HG03064 (cell line): Measurements from ENCODE around the gene ZFPL1.

Experiments
- ATAC-seq: cut with Tn5 transposase; IDR thresholded peaks from one replicate; pipeline ENCODE4 v1.9.1; 2021; ENCODE audit warnings: low read depth; ENCODE audit not compliant: unreplicated experiment

The ZFPL1 gene

GRCh38 chr11:65083834-65084597 is at the start of gene ZFPL1, which contains the start of gene CDCA5:
TSS of gene ZFPL1 (plus strand) at chr11:65084222. CDS start at chr11:65084699, 477 bp downstream.
TSS of gene CDCA5 (minus strand) at chr11:65084040. CDS start at chr11:65083978, 62 bp downstream.
- ATAC-seq: peak; percentile 70

GRCh38 chr11:65034423-65034822 is 49.6 kb upstream of the ZFPL1 start:
- no peak for ATAC-seq

GRCh38 chr11:65035579-65035978 is 48.4 kb upstream of the ZFPL1 start:
- ATAC-seq: no peak

GRCh38 chr11:65036931-65037330 is 47.1 kb upstream of the ZFPL1 start:
- ATAC-seq: no peak

GRCh38 chr11:65040520-65040846 is 43.5 kb upstream of the ZFPL1 start:
- no peak for ATAC-seq

GRCh38 chr11:65040847-65041622 is 43.0 kb upstream of the ZFPL1 start, which contains the start of gene SAC3D1:
TSS of gene SAC3D1 (plus strand) at chr11:65041210. CDS start at chr11:65041293, 83 bp downstream.
- ATAC-seq: peak; percentile 70

- no peak for ATAC-seq
These were observed 41.1 kb upstream of the ZFPL1 start for GRCh38 chr11:65042891-65043290.

- ATAC-seq: no peak
These were observed 40.0 kb upstream of the ZFPL1 start for GRCh38 chr11:65043881-65044501.

- no peak for ATAC-seq
These were observed 39.0 kb upstream of the ZFPL1 start for GRCh38 chr11:65045061-65045460.

GRCh38 chr11:65045728-65046127 is 38.3 kb upstream of the ZFPL1 start:
- no peak for ATAC-seq

- no peak for ATAC-seq
These were observed 36.2 kb upstream of the ZFPL1 start for GRCh38 chr11:65047581-65048422.

GRCh38 chr11:65051398-65051858 is 32.6 kb upstream of the ZFPL1 start:
- ATAC-seq: no peak

GRCh38 chr11:65053827-65054508 is 30.1 kb upstream of the ZFPL1 start:
- ATAC-seq: no peak

GRCh38 chr11:65055538-65055937 is 28.5 kb upstream of the ZFPL1 start:
- no peak for ATAC-seq

- no peak for ATAC-seq
These were observed 27.0 kb upstream of the ZFPL1 start for GRCh38 chr11:65056999-65057398.

- ATAC-seq: no peak
These were observed 26.5 kb upstream of the ZFPL1 start for GRCh38 chr11:65057526-65057925.

- ATAC-seq: no peak
These were observed 26.0 kb upstream of the ZFPL1 start for GRCh38 chr11:65058012-65058411.

- no peak for ATAC-seq
These were observed 25.5 kb upstream of the ZFPL1 start, which contains the start of gene NAALADL1 for GRCh38 chr11:65058419-65059054. TSS of gene NAALADL1 (minus strand) at chr11:65058553. CDS start at chr11:65058521, 32 bp downstream.

- no peak for ATAC-seq
These were observed 24.5 kb upstream of the ZFPL1 start for GRCh38 chr11:65059523-65059922.
